Esophagus squamous epithelium (tissue), 5 donors: ENCODE results near the gene CNNM2. TPM values are rescaled to one million over a fixed set of nuclear protein-coding genes. Genes with fewer than 3 reads are reported as not detected.

Experiments
- DNase-seq: peaks from one replicate; lab custom pipeline; 2025; lab: John Stamatoyannopoulos, UW
- H3K27ac ChIP-seq, 4 donors: fragments of 200-600 bp; sonication (generic); one replicate each; pipeline ENCODE4 v1.5.1; 2016 to 2019; ENCODE audit warnings: mild to moderate bottlenecking in 1 of 4
- H3K27me3 ChIP-seq, 4 donors: fragments of 200-600 bp; sonication (generic); 1 replicate in 3 of 4; 2 replicates in 1 of 4; pipeline versions ENCODE4 v1.5.1 to v1.6.0; 2017 to 2021; ENCODE audit warnings: antibody characterized with exemption in 1 of 4
- H3K36me3 ChIP-seq, 3 donors: fragments of 200-600 bp; sonication (generic); one replicate each; pipeline ENCODE4 v1.5.1; 2016 to 2019
- H3K4me1 ChIP-seq, 3 donors: fragments of 200-600 bp; sonication (generic); one replicate each; pipeline ENCODE4 v1.5.1; 2017 to 2019
- H3K4me3 ChIP-seq, 4 donors: fragments of 200-600 bp; sonication (generic); 1 replicate in 3 of 4; 2 replicates in 1 of 4; pipeline ENCODE4 v1.5.1; 2016 to 2019; ENCODE audit warnings: mild to moderate bottlenecking in 2 of 4, moderate library complexity in 1 of 4
- H3K9me3 ChIP-seq, 3 donors: fragments of 200-600 bp; sonication (generic); one replicate each; pipeline ENCODE4 v1.5.1; 2016 to 2019
- POLR2A ChIP-seq, 4 donors: fragments of 450-650 bp; IDR thresholded peaks; one replicate each; pipeline ENCODE4 v1.6.1; 2017; ENCODE audit warnings: antibody characterized with exemption in 4 of 4, mild to moderate bottlenecking in 4 of 4, moderate library complexity in 3 of 4
- WGBS, 2 donors: methylation state at CpG; one replicate each; pipeline ENCODE4 v1.1.5; 2018; 5-methylcytosine and 5-hydroxymethylcytosine counted together
- intact Hi-C: fragments of 100-400 bp; cut with DNase I; formaldehyde crosslinking; loops from one replicate; pipeline ENCODE4 v1.15.0; 2022
- total RNA-seq, 4 donors: library from RNA; depleted of rRNA; stranded (reverse); fragments of >200 nt; gene quantifications; one replicate each; pipeline ENCODE4 v1.1.0, GENCODE V29; 2016
- TF ChIP-seq, protein P1 (sequence below), 6 experiments: fragments of 450-650 bp in 4 of 6; fragments of 200-600 bp in 2 of 6; sonication (generic) in 2 of 6; IDR thresholded peaks; one replicate each; pipeline ENCODE4 v1.5.1; 2016 to 2019; ENCODE audit warnings: antibody characterized with exemption in 6 of 6, mild to moderate bottlenecking in 4 of 6, moderate library complexity in 4 of 6
- donor health status: DM: yes; HTN: yes; CAD: no.

CNNM2 gene
- total RNA-seq, 4 donors from 2014 or later = 2.2 to 3.6 (median 2.6) TPM

DNA sequence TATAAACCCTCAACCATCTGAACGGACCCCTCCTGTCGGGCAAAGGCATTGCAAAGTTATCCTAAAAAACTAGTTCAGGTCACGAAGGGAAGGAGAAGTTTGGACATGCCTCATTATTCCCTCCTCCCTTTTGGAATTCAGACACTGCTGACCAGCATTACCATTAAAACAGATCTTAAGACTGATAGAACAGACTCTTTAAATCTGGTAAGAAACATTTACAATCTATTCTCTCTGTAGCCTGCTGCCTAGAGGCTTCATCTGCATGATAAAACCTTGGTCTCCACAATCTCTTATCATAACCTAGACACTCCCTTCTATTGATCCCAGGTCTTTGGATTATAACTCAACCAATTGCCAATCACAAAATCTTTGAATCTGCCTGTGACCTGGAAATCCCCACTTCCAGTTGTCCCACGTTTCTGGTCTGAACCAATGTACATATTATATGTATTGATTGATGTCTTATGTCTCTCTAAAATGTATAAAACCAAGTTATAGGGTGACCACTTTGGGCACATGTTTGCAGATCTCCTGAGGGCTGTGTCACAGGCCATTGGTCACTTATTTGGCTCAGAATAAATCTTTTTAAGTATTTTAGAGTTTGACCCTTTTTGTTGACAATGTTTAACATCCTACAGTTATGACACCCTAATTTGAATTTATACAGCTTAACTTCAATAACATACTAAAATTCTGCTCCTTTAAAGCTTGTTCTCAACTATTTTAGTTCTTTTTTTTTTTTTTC lies 23.5 kb upstream of the CNNM2 start:
- peaks cover 0 to 27% (median 0%) of the 10 kb centered on the region in 3 donors for H3K36me3 ChIP-seq

DNA sequence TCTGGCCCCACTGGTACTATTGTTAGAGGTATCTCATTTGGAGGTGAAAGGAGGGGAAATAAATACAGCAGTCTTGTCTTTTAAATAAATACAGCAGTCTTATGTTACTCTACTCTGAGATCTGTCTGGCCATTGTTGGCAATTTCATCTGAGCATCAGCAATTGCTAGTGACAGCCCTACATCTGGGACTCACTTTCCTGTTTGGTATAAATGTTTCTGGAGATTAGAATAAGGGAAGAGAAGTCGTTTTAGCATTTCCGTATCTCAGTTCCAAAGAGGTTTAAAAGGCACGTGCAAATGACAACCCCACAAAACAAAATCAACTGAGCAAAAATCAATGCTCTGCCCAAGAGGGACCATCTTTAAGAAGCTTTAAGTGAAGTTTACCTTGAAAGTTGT lies 18.1 kb upstream of the CNNM2 start:
- no peak for DNase-seq
- Histone ChIP-seq H3K27me3 (no peaks in the 10 kb centered on the region), H3K4me1 (no peaks in the 10 kb centered on the region), H3K4me3 (no peak overlapping the region), H3K9me3 (no peaks in the 10 kb centered on the region), H3K27ac (no peak overlapping the region), H3K36me3 (no peaks in the 10 kb centered on the region)
- 77 to 83% methylated on average over 3 of the region's 3 CpGs for WGBS, 2 donors
- intact Hi-C loops = loop anchor here (5.0 kb wide), 1 partner anchor 63 kb away; the partner anchor contains the start of gene CYP17A1
- no peak for TF ChIP-seq POLR2A (IDR thresholded peaks at IDR 0.05)

More for the DNA sequence above, 23.5 kb upstream of the CNNM2 start:
- TF ChIP-seq POLR2A (IDR thresholded peaks at IDR 0.05) = no peak
- TF ChIP-seq, protein P1, sequence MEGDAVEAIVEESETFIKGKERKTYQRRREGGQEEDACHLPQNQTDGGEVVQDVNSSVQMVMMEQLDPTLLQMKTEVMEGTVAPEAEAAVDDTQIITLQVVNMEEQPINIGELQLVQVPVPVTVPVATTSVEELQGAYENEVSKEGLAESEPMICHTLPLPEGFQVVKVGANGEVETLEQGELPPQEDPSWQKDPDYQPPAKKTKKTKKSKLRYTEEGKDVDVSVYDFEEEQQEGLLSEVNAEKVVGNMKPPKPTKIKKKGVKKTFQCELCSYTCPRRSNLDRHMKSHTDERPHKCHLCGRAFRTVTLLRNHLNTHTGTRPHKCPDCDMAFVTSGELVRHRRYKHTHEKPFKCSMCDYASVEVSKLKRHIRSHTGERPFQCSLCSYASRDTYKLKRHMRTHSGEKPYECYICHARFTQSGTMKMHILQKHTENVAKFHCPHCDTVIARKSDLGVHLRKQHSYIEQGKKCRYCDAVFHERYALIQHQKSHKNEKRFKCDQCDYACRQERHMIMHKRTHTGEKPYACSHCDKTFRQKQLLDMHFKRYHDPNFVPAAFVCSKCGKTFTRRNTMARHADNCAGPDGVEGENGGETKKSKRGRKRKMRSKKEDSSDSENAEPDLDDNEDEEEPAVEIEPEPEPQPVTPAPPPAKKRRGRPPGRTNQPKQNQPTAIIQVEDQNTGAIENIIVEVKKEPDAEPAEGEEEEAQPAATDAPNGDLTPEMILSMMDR (IDR thresholded peaks at IDR 0.05) = no peak
- no peak for DNase-seq
- intact Hi-C loops = loop anchor here (5.0 kb wide), 1 partner anchor 167 kb away; no protein-coding TSS in a partner anchor
- Histone ChIP-seq H3K4me3 (no peak overlapping the region), H3K4me1 (no peaks in the 10 kb centered on the region), H3K27ac (no peak overlapping the region), H3K9me3 (no peaks in the 10 kb centered on the region), H3K27me3 (no peaks in the 10 kb centered on the region)
- WGBS, 2 donors = 80 to 84% methylated on average over 4 of the region's 4 CpGs

DNA sequence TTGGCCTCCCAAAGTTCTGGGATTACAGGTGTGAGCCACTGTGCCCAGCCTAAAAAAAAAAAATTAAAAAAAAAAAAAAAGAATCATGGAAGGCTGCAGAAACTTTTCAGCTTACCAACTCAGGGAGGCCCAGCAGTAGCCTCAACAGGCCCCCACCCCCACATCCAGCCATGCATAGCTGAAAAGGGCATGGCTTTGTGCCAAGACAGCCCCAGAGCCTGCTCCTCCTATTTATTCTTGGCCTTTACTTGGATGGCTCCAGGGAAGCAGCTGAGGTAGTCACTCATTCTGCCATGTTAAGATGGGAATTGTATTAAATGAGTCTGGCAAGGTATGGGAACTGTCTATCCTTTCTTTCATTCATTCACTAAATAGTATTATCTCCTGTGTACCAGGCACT lies 13.7 kb upstream of the CNNM2 start:
- Histone ChIP-seq H3K36me3 (no peaks in the 10 kb centered on the region), H3K9me3 (no peaks in the 10 kb centered on the region), H3K27me3 (no peaks in the 10 kb centered on the region), H3K27ac (no peak overlapping the region), H3K4me1 (no peaks in the 10 kb centered on the region), H3K4me3 (no peak overlapping the region)
- intact Hi-C loops = loop anchor here (5.0 kb wide), 1 partner anchor 67 kb away; the partner anchor contains the start of gene CYP17A1
- TF ChIP-seq POLR2A (IDR thresholded peaks at IDR 0.05) = no peak
- TF ChIP-seq, protein P1 (IDR thresholded peaks at IDR 0.05) = no peak
- DNase-seq = no peak

DNA sequence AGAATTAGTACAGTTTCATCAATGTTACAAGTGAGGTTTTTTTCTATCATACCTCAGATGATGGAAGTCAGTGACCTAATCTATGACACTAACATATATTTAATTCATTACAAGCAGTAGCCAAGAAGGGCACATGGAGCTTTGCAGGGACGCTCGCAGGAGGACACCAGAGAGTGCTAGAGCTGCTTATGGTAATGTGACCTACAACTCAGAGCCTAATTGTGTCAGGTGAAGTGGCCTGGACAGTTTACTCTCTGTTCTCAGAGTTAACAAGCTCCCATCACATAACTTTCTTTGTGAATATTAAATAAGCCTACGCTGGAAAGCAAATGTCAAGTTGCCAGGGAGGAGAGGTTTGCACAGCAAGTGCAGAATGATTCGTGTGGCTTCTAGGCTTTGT lies 11.6 kb upstream of the CNNM2 start:
- intact Hi-C loops = no loop called here
- no peaks in the 10 kb centered on the region for H3K4me1 ChIP-seq
- DNase-seq = no peak
- H3K27me3 ChIP-seq = no peaks in the 10 kb centered on the region
- TF ChIP-seq POLR2A (IDR thresholded peaks at IDR 0.05) = no peak
- TF ChIP-seq, protein P1 (IDR thresholded peaks at IDR 0.05) = no peak
- H3K9me3 ChIP-seq = no peaks in the 10 kb centered on the region
- no peaks in the 10 kb centered on the region for H3K36me3 ChIP-seq
- 66 to 77% methylated on average over 3 to 4 of the region's 4 CpGs for WGBS, 2 donors
- H3K27ac ChIP-seq = no peak overlapping the region
- no peak overlapping the region for H3K4me3 ChIP-seq

DNA sequence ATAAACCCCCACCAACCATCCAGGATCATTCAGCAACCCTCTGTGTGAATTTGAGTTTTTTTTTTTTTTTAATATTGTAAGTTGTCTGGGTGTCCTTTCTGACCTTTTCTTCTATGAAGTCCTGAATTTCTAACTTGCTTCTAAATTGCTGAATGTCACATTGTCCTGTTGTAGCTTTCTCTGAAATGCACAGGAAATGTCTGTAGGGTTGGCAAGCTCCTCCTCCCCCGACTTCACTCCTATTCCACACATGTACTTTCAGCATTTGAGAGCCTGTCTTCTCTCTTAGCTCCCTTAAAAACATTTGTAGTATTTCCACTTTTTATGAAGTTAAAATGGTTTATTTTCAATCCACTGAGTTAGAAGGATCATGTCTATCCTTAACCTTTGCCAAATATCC lies 3.3 kb upstream of the CNNM2 start:
- Histone ChIP-seq H3K9me3 (no peaks in the 10 kb centered on the region), H3K4me1 (peaks cover 7 to 26% (median 10%) of the 10 kb centered on the region in 3 donors), H3K36me3 (no peaks in the 10 kb centered on the region), H3K27me3 (peaks cover 0 to 6% (median 0%) of the 10 kb centered on the region in 4 donors), H3K27ac (no peak overlapping the region), H3K4me3 (no peak overlapping the region)
- no peak for DNase-seq
- intact Hi-C loops = loop anchor here (5.0 to 10.0 kb wide), 2 partner anchors 153 to 330 kb away; partner anchors contain the start of gene RPEL1
- WGBS, 2 donors = 38 to 50% methylated on average over 1 of the region's 1 CpG
- TF ChIP-seq POLR2A (IDR thresholded peaks at IDR 0.05) = no peak
- TF ChIP-seq, protein P1 (IDR thresholded peaks at IDR 0.05) = no peak
